GM21619 (cell line): ENCODE results near the gene PPM1B.
"Not testable (repeated sequence)": the region's sequence is repeated elsewhere in the genome, so short reads cannot be mapped to it uniquely, and the experiment has no call there.

Source experiments
- ATAC-seq: cut with Tn5 transposase; IDR thresholded peaks from one replicate; pipeline ENCODE4 v1.9.1; 2021; ENCODE audit not compliant: unreplicated experiment

The PPM1B gene

GRCh38 chr2:44195714-44196113, 27.0 kb downstream of the PPM1B start:
- no peak for ATAC-seq

GRCh38 chr2:44197816-44198215, 29.1 kb downstream of the PPM1B start:
- no peak for ATAC-seq

GRCh38 chr2:44200011-44200410, 31.3 kb downstream of the PPM1B start:
- ATAC-seq = no peak

- ATAC-seq = no peak
These were observed 32.1 kb downstream of the PPM1B start for GRCh38 chr2:44200759-44201158.

- ATAC-seq = no peak
These were observed 33.0 kb downstream of the PPM1B start for GRCh38 chr2:44201648-44202165.

- no peak for ATAC-seq
These were observed 34.9 kb downstream of the PPM1B start for GRCh38 chr2:44203542-44203941.

- no peak for ATAC-seq
These were observed 36.5 kb downstream of the PPM1B start for GRCh38 chr2:44205169-44205568.

- no peak for ATAC-seq
These were observed 38.4 kb downstream of the PPM1B start for GRCh38 chr2:44207102-44207501.

- not testable (repeated sequence) for ATAC-seq
These were observed 39.0 kb downstream of the PPM1B start for GRCh38 chr2:44207648-44208047.

GRCh38 chr2:44210362-44210761, 41.7 kb downstream of the PPM1B start:
- no peak for ATAC-seq

- no peak for ATAC-seq
These were observed 42.5 kb downstream of the PPM1B start for GRCh38 chr2:44211183-44211582.

- no peak for ATAC-seq
These were observed 43.6 kb downstream of the PPM1B start for GRCh38 chr2:44212302-44212701.

- ATAC-seq = no peak
These were observed 47.2 kb downstream of the PPM1B start for GRCh38 chr2:44215827-44216226.

- no peak for ATAC-seq
These were observed 50.1 kb downstream of the PPM1B start for GRCh38 chr2:44218771-44219170.

GRCh38 chr2:44226753-44227152, 58.1 kb downstream of the PPM1B start:
- ATAC-seq = no peak

GRCh38 chr2:44230378-44230777, 61.7 kb downstream of the PPM1B start:
- ATAC-seq = no peak

GRCh38 chr2:44233450-44234128, 64.9 kb downstream of the PPM1B start:
- ATAC-seq = no peak

GRCh38 chr2:44237221-44237620, 68.5 kb downstream of the PPM1B start:
- peak; percentile 70 for ATAC-seq

- ATAC-seq = no peak
These were observed 74.2 kb downstream of the PPM1B start for GRCh38 chr2:44242904-44243303.

- ATAC-seq = no peak
These were observed 75.6 kb downstream of the PPM1B start for GRCh38 chr2:44244135-44244871.

- no peak for ATAC-seq
These were observed 76.6 kb downstream of the PPM1B start for GRCh38 chr2:44245083-44245861.

- no peak for ATAC-seq
These were observed 77.8 kb downstream of the PPM1B start for GRCh38 chr2:44246436-44246835.
